BE2C (cell line): ENCODE results near the gene KRT23.

Experiments used
- DNase-seq: peaks from one replicate; pipeline ENCODE4 v3.0.0-alpha.2; 2020
- H3K27me3 ChIP-seq: fragments of 250-450 bp; sonication (Bioruptor Pico); 2 replicates; pipeline ENCODE4 v1.5.1; 2020; ENCODE audit warnings: mild to moderate bottlenecking
- H3K36me3 ChIP-seq: fragments of 250-450 bp; sonication (Bioruptor Pico); 2 replicates; pipeline ENCODE4 v1.5.1; 2020; ENCODE audit warnings: mild to moderate bottlenecking
- H3K4me1 ChIP-seq: fragments of 250-450 bp; sonication (Bioruptor Pico); 2 replicates; pipeline ENCODE4 v1.5.1; 2020
- H3K4me3 ChIP-seq: 2 replicates; pipeline ENCODE4 v1.5.1; 2011; ENCODE audit warnings: low read depth, low read length
- H3K9me3 ChIP-seq: fragments of 250-450 bp; sonication (Bioruptor Pico); 2 replicates; pipeline ENCODE4 v1.5.1; 2020
- TF ChIP-seq, protein P1 (sequence below): IDR thresholded peaks from 2 replicates; pipeline ENCODE4 v1.5.1; 2012; ENCODE audit warnings: mild to moderate bottlenecking, low read depth, low read length

The KRT23 gene

DNA sequence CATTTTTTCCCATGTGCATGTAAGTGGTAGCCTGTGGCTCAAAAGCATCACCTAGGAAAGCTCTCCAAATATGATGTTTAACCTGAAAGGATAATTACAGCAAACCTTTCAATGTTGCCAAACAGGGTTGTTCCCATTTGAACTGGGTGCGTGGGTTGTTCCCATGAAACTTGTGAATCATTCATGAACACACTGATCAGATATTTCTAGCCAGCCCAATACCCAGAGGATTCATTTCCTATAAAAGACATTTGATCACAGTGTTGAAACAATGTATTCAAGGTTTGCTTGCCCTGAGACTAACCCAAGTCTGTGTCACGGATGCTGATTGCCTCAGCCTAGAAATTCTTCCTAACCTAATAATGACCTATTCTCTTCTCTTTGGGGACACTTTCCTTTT lies 16.4 kb upstream of the KRT23 start:
- TF ChIP-seq, protein P1, sequence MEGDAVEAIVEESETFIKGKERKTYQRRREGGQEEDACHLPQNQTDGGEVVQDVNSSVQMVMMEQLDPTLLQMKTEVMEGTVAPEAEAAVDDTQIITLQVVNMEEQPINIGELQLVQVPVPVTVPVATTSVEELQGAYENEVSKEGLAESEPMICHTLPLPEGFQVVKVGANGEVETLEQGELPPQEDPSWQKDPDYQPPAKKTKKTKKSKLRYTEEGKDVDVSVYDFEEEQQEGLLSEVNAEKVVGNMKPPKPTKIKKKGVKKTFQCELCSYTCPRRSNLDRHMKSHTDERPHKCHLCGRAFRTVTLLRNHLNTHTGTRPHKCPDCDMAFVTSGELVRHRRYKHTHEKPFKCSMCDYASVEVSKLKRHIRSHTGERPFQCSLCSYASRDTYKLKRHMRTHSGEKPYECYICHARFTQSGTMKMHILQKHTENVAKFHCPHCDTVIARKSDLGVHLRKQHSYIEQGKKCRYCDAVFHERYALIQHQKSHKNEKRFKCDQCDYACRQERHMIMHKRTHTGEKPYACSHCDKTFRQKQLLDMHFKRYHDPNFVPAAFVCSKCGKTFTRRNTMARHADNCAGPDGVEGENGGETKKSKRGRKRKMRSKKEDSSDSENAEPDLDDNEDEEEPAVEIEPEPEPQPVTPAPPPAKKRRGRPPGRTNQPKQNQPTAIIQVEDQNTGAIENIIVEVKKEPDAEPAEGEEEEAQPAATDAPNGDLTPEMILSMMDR, result no peak
- DNase-seq, result no peak
- Histone ChIP-seq H3K27me3 (peaks cover 39% of the 10 kb centered on the region), H3K4me1 (no peaks in the 10 kb centered on the region; the same call in 1 of the 2 replicates), H3K4me3 (no peak overlapping the region), H3K9me3 (no peaks in the 10 kb centered on the region), H3K36me3 (no peaks in the 10 kb centered on the region)

DNA sequence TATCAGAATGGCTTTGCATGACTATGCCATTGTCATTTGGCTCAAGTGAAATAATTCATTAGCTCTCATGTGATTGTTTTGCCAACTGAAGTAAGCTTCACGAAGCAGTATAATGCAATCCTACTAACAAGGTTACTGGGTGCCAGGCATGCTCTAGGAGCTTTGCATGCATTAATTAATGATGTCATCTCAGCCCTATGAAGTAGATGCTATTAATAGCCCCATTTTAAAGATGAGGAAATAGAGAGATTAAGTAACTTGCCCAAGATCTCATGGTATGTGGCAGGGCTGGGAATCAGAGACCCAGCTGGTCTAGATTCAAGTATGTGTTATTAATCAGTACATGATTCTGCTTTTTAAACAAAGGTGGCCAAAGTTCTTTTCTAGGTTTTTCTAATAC lies 15.2 kb upstream of the KRT23 start:
- TF ChIP-seq, protein P1, result no peak
- Histone ChIP-seq H3K9me3 (no peaks in the 10 kb centered on the region), H3K4me1 (no peaks in the 10 kb centered on the region; the same call in 1 of the 2 replicates), H3K27me3 (peaks cover 37% of the 10 kb centered on the region), H3K4me3 (no peak overlapping the region), H3K36me3 (no peaks in the 10 kb centered on the region)
- DNase-seq, result no peak

DNA sequence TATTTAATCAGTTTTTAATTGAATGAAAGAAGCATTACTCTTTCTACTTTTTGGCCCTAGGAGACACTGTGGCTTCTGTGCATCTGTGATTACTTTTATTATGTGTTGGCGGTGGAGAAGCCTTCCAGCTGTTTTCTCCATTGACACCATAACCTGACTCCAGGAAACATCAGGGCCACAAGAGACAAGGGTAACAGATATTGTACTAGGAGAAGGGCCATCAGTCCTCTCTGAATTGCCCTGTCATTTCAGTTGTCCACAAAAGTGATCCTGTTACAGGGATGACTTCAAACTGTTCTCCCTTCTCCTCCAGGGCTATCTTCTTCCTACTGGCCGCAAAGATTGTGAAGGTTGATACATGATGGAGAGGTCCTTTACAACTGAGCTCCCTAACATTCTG lies 14.7 kb upstream of the KRT23 start:
- TF ChIP-seq, protein P1, result no peak
- DNase-seq, result no peak
- H3K36me3 ChIP-seq, result no peaks in the 10 kb centered on the region
- no peaks in the 10 kb centered on the region; the same call in 1 of the 2 replicates for H3K4me1 ChIP-seq
- no peaks in the 10 kb centered on the region for H3K9me3 ChIP-seq
- H3K4me3 ChIP-seq, result no peak overlapping the region
- peaks cover 37% of the 10 kb centered on the region for H3K27me3 ChIP-seq

DNA sequence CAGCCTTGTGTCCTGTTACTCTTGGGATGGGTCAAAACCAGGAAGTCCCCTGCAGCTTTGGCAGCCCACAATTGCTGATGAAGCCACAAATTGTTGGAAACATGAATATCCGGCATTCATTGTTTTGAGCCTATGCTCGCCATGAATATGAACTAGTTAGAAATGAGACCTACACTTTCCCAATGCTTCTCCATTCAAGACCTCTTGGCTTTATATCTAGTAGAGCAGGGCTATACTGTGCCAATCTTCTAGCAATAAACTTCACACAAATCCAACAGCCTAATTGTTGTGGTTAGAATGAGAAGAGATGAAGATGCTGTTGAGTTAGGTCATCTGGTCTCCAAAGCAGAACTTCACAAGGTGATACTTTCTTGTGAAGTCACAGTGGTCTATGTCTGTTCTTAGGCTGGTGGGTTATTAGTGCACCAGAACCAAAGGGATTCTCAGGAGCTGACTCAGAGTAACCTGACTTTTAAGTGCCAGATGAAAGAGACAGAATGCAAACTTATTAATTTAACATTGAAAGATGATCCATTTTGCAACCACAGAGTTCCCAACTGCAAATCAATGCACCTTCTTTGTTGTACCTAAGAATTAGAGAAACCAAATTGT lies 13.7 kb upstream of the KRT23 start:
- Histone ChIP-seq H3K4me3 (no peak overlapping the region), H3K4me1 (no peaks in the 10 kb centered on the region; the same call in 1 of the 2 replicates), H3K9me3 (no peaks in the 10 kb centered on the region), H3K27me3 (peaks cover 35% of the 10 kb centered on the region), H3K36me3 (no peaks in the 10 kb centered on the region)
- TF ChIP-seq, protein P1, result no peak
- DNase-seq, result no peak

DNA sequence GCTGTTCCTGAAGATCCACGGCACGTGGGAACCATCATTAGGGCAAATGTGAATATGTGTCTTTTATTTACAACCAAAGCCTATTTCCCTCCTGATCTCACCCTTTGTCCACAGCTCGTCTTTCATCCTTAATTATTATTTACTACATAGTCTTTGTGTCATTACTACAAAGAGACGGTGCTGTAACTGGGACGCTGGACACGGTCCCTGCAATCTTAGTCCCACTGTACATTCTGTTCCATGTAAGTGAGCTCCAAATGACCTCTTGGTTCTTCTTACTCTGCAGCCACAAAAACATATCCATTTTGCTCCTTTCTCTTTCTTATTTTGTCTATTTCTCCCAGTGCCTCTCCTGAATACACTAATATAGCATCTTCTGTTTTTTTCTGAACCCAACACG lies 12.7 kb upstream of the KRT23 start:
- Histone ChIP-seq H3K4me3 (no peak overlapping the region), H3K36me3 (no peaks in the 10 kb centered on the region), H3K27me3 (peaks cover 34% of the 10 kb centered on the region), H3K9me3 (no peaks in the 10 kb centered on the region), H3K4me1 (no peaks in the 10 kb centered on the region; the same call in 1 of the 2 replicates)
- TF ChIP-seq, protein P1, result no peak
- DNase-seq, result no peak

DNA sequence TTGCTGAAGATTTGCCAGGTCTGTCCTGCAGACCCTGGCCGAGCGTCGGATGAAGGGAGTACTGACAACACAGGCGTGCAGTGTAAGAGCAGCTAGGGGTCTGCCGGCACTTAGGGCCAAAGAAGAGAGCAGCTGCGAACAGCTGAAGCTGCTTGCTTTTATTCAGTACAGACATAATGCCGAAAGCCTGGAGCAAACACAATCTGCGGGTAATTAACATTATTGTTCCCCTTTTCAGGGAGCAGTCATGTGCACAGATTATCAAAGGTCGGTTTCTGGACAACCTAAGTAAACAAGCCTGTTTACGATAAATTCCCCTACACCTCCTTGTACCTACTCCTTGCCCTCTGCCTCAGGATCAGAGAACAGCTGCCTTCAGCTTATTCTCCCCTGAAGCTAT lies 12.0 kb upstream of the KRT23 start:
- no peaks in the 10 kb centered on the region for H3K9me3 ChIP-seq
- DNase-seq, result no peak
- no peak overlapping the region for H3K4me3 ChIP-seq
- no peaks in the 10 kb centered on the region for H3K36me3 ChIP-seq
- H3K4me1 ChIP-seq, result no peaks in the 10 kb centered on the region
- TF ChIP-seq, protein P1, result no peak
- peaks cover 40% of the 10 kb centered on the region for H3K27me3 ChIP-seq
